Measurements from ENCODE around the gene NUP54. TPM values are rescaled to one million over a fixed set of nuclear protein-coding genes. Genes with fewer than 3 reads are reported as not detected.
A peak's percentile ranks its signal among the peaks of the same experiment; 100 is the strongest.

NUP54 gene
- total RNA-seq, 3 donors from 2014 or later, result 46.6 to 70.5 (median 56.7) TPM

DNA sequence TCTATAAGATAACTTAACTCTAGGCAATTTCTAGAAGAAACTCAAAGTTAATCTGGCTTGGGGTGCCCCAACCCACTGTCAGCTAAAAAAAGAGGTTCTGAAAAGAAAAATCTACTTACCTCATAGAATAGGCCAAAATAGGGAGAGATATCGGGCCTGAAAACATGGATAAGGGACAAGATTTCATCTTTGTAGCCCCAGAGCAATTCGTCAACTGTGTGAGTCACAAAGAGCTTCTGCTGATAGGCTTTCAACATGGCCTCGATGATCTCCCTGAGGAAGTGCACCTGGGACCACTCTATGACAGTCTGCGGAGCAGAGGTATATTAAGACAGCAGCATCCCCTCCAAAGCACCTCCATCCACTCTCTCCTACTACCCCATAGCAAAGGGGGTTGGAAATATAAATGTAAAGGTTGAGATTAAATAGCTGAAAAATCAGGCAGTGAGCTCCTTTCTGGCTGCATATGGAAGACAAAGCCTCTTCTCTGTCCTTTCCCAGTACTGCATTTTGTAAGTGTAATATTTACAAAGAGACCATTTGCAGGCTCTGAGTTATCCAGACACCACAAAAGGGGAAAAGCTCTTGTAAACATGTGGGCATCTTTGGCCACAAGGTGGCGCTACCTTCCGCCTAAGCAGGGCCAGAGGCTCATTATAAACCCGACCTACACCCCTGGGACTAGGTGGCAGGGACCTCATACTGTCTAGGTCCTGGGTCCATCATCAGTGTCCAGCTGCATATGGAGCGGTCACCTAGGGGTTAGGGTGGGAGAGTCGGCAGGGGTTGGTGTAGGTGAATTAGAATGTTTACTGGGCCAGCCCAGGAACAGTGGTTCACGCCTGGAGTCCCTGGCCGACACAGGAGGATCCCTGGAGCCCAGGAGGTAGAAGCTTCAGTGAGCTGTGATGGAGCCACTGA lies 31.5 kb upstream of the NUP54 start:
- no peaks in the 10 kb centered on the region for H3K36me3 ChIP-seq
- intact Hi-C loops (cut with DNase I; ENCODE audit: low total_unique reads), result no loop called here
- H3K27ac ChIP-seq, result no peak overlapping the region
- peak; percentile 70 to 87 for DNase-seq (ENCODE audit: low spot score in 2 of 2)
- peak in 2 of 3 donors; percentile 41 to 59 for TF ChIP-seq POLR2AphosphoS5 (IDR thresholded peaks at IDR 0.05)
- TF ChIP-seq, protein P1, sequence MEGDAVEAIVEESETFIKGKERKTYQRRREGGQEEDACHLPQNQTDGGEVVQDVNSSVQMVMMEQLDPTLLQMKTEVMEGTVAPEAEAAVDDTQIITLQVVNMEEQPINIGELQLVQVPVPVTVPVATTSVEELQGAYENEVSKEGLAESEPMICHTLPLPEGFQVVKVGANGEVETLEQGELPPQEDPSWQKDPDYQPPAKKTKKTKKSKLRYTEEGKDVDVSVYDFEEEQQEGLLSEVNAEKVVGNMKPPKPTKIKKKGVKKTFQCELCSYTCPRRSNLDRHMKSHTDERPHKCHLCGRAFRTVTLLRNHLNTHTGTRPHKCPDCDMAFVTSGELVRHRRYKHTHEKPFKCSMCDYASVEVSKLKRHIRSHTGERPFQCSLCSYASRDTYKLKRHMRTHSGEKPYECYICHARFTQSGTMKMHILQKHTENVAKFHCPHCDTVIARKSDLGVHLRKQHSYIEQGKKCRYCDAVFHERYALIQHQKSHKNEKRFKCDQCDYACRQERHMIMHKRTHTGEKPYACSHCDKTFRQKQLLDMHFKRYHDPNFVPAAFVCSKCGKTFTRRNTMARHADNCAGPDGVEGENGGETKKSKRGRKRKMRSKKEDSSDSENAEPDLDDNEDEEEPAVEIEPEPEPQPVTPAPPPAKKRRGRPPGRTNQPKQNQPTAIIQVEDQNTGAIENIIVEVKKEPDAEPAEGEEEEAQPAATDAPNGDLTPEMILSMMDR (IDR thresholded peaks at IDR 0.05), result peak; percentile 84 to 86 (median 86)
- no peak for TF ChIP-seq POLR2A (IDR thresholded peaks at IDR 0.05)
- no peaks in the 10 kb centered on the region for H3K27me3 ChIP-seq
- H3K4me1 ChIP-seq, result no peaks in the 10 kb centered on the region
- H3K9me3 ChIP-seq, result no peaks in the 10 kb centered on the region
- no peak overlapping the region for H3K4me3 ChIP-seq

DNA sequence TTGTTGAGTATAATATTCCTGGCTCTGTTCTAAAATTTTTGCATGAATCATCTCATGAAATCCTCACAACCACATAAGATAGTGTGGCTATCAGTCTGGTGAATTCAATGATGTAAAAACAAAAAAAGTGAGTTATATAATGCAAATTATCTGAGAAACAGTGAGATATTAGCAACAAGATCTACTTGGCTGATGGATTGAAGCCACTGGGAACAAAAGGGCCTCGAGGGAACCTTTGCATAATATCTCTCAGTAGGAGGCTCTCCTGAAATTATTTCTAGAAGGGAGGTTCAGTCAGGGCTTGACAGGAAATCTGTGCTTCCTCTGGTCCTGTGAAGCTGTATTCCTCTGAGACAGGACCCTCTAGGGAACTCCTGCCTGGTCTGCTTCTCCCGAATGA lies 30.1 kb upstream of the NUP54 start:
- TF ChIP-seq POLR2A (IDR thresholded peaks at IDR 0.05), result no peak
- TF ChIP-seq POLR2AphosphoS5 (IDR thresholded peaks at IDR 0.05), result no peak
- TF ChIP-seq, protein P1 (IDR thresholded peaks at IDR 0.05), result no peak
- no peaks in the 10 kb centered on the region for H3K4me1 ChIP-seq
- no peaks in the 10 kb centered on the region for H3K27me3 ChIP-seq
- DNase-seq (ENCODE audit: low spot score in 2 of 2), result no peak
- H3K9me3 ChIP-seq, result no peaks in the 10 kb centered on the region
- no peaks in the 10 kb centered on the region for H3K36me3 ChIP-seq
- H3K4me3 ChIP-seq, result no peak overlapping the region
- intact Hi-C loops (cut with DNase I; ENCODE audit: low total_unique reads), result no loop called here
- no peak overlapping the region for H3K27ac ChIP-seq

DNA sequence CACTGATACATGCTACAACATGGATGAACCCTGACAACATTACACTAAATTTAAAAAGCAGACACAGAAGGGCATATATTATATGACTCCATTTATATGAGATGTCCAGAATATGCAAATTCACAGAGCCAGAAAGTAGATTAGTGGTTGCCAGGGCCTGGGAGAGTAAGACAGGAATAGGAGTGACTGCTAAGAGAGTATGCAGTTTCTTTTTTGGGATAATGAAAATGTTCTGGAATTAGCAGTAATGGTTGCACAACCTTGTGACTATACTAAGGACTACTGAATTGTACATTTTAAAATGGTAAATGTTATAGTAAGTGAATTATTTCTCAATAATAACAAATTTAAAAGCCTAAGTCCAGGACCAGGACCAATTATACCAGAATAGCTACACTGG lies 29.5 kb upstream of the NUP54 start:
- intact Hi-C loops (cut with DNase I; ENCODE audit: low total_unique reads), result no loop called here
- Histone ChIP-seq H3K36me3 (no peaks in the 10 kb centered on the region), H3K4me3 (no peak overlapping the region), H3K27me3 (no peaks in the 10 kb centered on the region), H3K27ac (no peak overlapping the region), H3K4me1 (no peaks in the 10 kb centered on the region), H3K9me3 (no peaks in the 10 kb centered on the region)
- DNase-seq (ENCODE audit: low spot score in 2 of 2), result no peak
- TF ChIP-seq POLR2AphosphoS5 (IDR thresholded peaks at IDR 0.05) (no peak), POLR2A (IDR thresholded peaks at IDR 0.05) (no peak)
- TF ChIP-seq, protein P1 (IDR thresholded peaks at IDR 0.05), result no peak

DNA sequence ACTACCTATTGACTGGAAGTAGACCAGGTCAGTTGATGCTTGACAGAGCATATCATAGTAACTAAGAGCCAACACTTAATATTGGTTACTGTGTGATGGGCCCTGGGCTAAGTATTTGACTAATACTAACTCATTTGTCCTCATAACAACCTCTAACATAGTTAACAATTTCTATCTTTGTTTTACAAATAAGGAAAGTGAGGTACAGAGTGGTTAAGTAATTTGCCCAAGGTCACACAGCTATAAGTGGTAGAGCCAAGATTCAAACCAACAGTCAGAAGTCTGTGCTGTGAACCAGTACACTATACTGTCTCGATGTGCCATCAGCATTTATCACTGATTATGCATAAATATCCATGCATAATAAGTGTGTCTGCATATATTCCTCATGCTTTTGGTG lies 27.1 kb upstream of the NUP54 start:
- Histone ChIP-seq H3K36me3 (no peaks in the 10 kb centered on the region), H3K9me3 (no peaks in the 10 kb centered on the region), H3K4me3 (no peak overlapping the region), H3K27ac (no peak overlapping the region), H3K4me1 (no peaks in the 10 kb centered on the region), H3K27me3 (no peaks in the 10 kb centered on the region)
- no peak for DNase-seq (ENCODE audit: low spot score in 2 of 2)
- TF ChIP-seq POLR2A (IDR thresholded peaks at IDR 0.05), result no peak
- TF ChIP-seq, protein P1 (IDR thresholded peaks at IDR 0.05), result no peak
- no peak for TF ChIP-seq POLR2AphosphoS5 (IDR thresholded peaks at IDR 0.05)
- intact Hi-C loops (cut with DNase I; ENCODE audit: low total_unique reads), result no loop called here

DNA sequence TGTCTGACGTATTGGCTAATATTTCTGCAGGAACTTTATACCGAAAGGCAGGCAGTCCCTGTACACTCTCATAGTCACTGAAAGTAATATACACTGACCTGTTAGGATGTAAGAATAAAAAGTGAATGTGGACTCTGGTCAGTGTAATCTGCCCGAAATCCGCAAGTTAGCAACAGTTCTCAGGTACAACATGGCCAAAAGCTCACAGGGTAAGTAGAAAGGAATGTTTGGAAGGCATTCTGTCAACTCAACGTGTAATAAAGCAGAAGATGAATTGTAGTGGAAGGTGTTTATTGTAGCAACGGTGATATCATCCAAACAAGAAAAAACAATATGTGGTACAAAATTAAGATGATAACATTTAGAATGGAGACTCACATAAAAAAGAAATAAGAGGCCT lies 26.0 kb upstream of the NUP54 start:
- Histone ChIP-seq H3K4me1 (no peaks in the 10 kb centered on the region), H3K27me3 (no peaks in the 10 kb centered on the region), H3K4me3 (no peak overlapping the region), H3K27ac (no peak overlapping the region), H3K36me3 (peaks cover 4% of the 10 kb centered on the region), H3K9me3 (no peaks in the 10 kb centered on the region)
- intact Hi-C loops (cut with DNase I; ENCODE audit: low total_unique reads), result no loop called here
- TF ChIP-seq POLR2AphosphoS5 (IDR thresholded peaks at IDR 0.05) (no peak), POLR2A (IDR thresholded peaks at IDR 0.05) (no peak)
- TF ChIP-seq, protein P1 (IDR thresholded peaks at IDR 0.05), result no peak
- DNase-seq (ENCODE audit: low spot score in 2 of 2), result no peak

Measured in breast epithelium (tissue), 4 donors.